H1 (cell line): ENCODE measurements around the gene DEK. TPM values are rescaled to one million over a fixed set of nuclear protein-coding genes. Genes with fewer than 3 reads are reported as not detected.

ENCODE experiments used
- CTCF ChIA-PET: fragments of 300-600 bp; sonication (Branson Sonifier 250); formaldehyde crosslinking; loops from one replicate; lab custom pipeline; 2021; ENCODE audit not compliant: partially characterized antibody; lab: Charles Lee
- POLR2A ChIA-PET: fragments of 300-600 bp; sonication (Branson Sonifier 250); formaldehyde crosslinking; loops from one replicate; lab custom pipeline; 2021; ENCODE audit warnings: inconsistent platforms; ENCODE audit not compliant: partially characterized antibody; lab: Charles Lee
- DNase-seq, 2 experiments: peaks; one replicate each; pipeline versions ENCODE4 v3.0.0 to v3.0.0-alpha.2; 2010 to 2022; ENCODE audit warnings: low spot score in 2 of 2, low read depth in 1 of 2, mixed read lengths in 1 of 2
- FAIRE-seq: peaks from 2 replicates; lab custom pipeline; 2011; peaks lifted over from hg19 to GRCh38; lab: Jason Lieb, UNC
- H2AFZ ChIP-seq: 2 replicates; pipeline ENCODE4 v1.8.1; 2012; ENCODE audit warnings: low read length, inconsistent platforms
- H2AK5ac ChIP-seq: 2 replicates; pipeline ENCODE4 v1.6.1; 2013; ENCODE audit warnings: low read depth, low read length
- H2BK120ac ChIP-seq: replicated peaks from 2 replicates; pipeline ENCODE3; 2013; ENCODE audit warnings: low read depth, low read length, inconsistent platforms
- H2BK12ac ChIP-seq: 2 replicates; pipeline ENCODE4 v1.6.1; 2013; ENCODE audit warnings: low read depth, low read length
- H2BK15ac ChIP-seq: 2 replicates; pipeline ENCODE4 v1.6.1; 2013; ENCODE audit warnings: low read length
- H2BK20ac ChIP-seq: 2 replicates; pipeline ENCODE4 v1.6.1; 2013; ENCODE audit warnings: low read length
- H2BK5ac ChIP-seq: 2 replicates; pipeline ENCODE4 v1.6.1; 2013; ENCODE audit warnings: low read depth, low read length
- H3K14ac ChIP-seq: 2 replicates; pipeline ENCODE4 v1.6.1; 2013; ENCODE audit warnings: inconsistent platforms; ENCODE audit not compliant: insufficient read length
- H3K18ac ChIP-seq: 2 replicates; pipeline ENCODE4 v1.6.1; 2013; ENCODE audit warnings: low read length; ENCODE audit errors: extremely low read depth
- H3K23ac ChIP-seq: 2 replicates; pipeline ENCODE4 v1.6.1; 2013; ENCODE audit warnings: inconsistent platforms; ENCODE audit not compliant: insufficient read length
- H3K23me2 ChIP-seq: 2 replicates; pipeline ENCODE4 v1.6.1; 2013; ENCODE audit warnings: low read depth, low read length
- H3K27ac ChIP-seq: 2 replicates; pipeline ENCODE4 v1.6.1; 2011; ENCODE audit warnings: low read depth, low read length, inconsistent platforms
- H3K27me3 ChIP-seq, 4 experiments: replicated peaks in 1 of 4; 1 replicate in 1 of 4; 2 replicates in 3 of 4; pipeline versions ENCODE4 v1.6.1 to v1.8.1; 2011 to 2013; ENCODE audit warnings: low read length in 3 of 4, mild to moderate bottlenecking in 3 of 4, inconsistent platforms in 2 of 4, mixed read lengths in 2 of 4, moderate library complexity in 1 of 4; ENCODE audit not compliant: control insufficient read depth in 3 of 4, insufficient read depth in 3 of 4; ENCODE audit errors: extremely low read depth in 1 of 4
- H3K36me3 ChIP-seq, 4 experiments: 2 replicates each; pipeline versions ENCODE4 v1.6.1 to v1.8.1; 2011 to 2013; ENCODE audit warnings: mild to moderate bottlenecking in 4 of 4, low read length in 3 of 4, moderate library complexity in 2 of 4, control low read depth in 1 of 4, inconsistent platforms in 1 of 4; ENCODE audit not compliant: insufficient read depth in 4 of 4, control insufficient read depth in 2 of 4
- H3K4ac ChIP-seq: replicated peaks from 2 replicates; pipeline ENCODE3; 2013; ENCODE audit warnings: low read length, low read depth, mixed read lengths, inconsistent platforms; ENCODE audit not compliant: insufficient read length
- H3K4me1 ChIP-seq, 4 experiments: replicated peaks in 1 of 4; 1 replicate in 1 of 4; 2 replicates in 3 of 4; pipeline versions ENCODE4 v1.6.1 to v1.8.1; 2011 to 2013; ENCODE audit warnings: low read length in 3 of 4, inconsistent platforms in 2 of 4, mixed read lengths in 1 of 4; ENCODE audit not compliant: insufficient read depth in 4 of 4, control insufficient read depth in 3 of 4
- H3K4me2 ChIP-seq, 2 experiments: 2 replicates each; pipeline versions ENCODE4 v1.6.1 to v1.8.1; 2011 to 2013; ENCODE audit warnings: low read depth in 2 of 2, low read length in 2 of 2, control low read depth in 1 of 2, inconsistent platforms in 1 of 2, mild to moderate bottlenecking in 1 of 2; ENCODE audit not compliant: insufficient read depth in 1 of 2
- H3K4me3 ChIP-seq, 4 experiments: fragments of 200-600, 300-600 bp in 1 of 4; sonication (generic), shearing (Covaris generic), sonication (Bioruptor Twin) in 1 of 4; 2 replicates each; pipeline versions ENCODE4 v1.5.1 to v1.8.1; 2011 to 2016; ENCODE audit warnings: low read length in 4 of 4, low read depth in 3 of 4, control low read depth in 2 of 4, inconsistent platforms in 2 of 4, mild to moderate bottlenecking in 2 of 4, mixed read lengths in 1 of 4, moderate library complexity in 1 of 4; ENCODE audit not compliant: insufficient read depth in 2 of 4; ENCODE audit errors: extremely low read depth in 1 of 4
- H3K56ac ChIP-seq: replicated peaks from 2 replicates; pipeline ENCODE3; 2013; ENCODE audit warnings: low read depth, mild to moderate bottlenecking, mixed read lengths, low read length, inconsistent platforms; ENCODE audit not compliant: insufficient read length
- H3K79me1 ChIP-seq: 2 replicates; pipeline ENCODE4 v1.6.1; 2013; ENCODE audit warnings: low read depth, low read length, control low read depth
- H3K79me2 ChIP-seq, 2 experiments: 2 replicates each; pipeline versions ENCODE4 v1.6.1 to v1.8.1; 2012 to 2013; ENCODE audit warnings: low read length in 2 of 2, mild to moderate bottlenecking in 2 of 2, inconsistent platforms in 1 of 2; ENCODE audit not compliant: insufficient read depth in 2 of 2, control insufficient read depth in 1 of 2
- H3K9ac ChIP-seq, 4 experiments: replicated peaks in 1 of 4; 1 replicate in 1 of 4; 2 replicates in 3 of 4; pipeline versions ENCODE4 v1.6.1 to v1.8.1; 2011 to 2013; ENCODE audit warnings: low read depth in 3 of 4, low read length in 3 of 4, control low read depth in 2 of 4, mild to moderate bottlenecking in 2 of 4, moderate library complexity in 2 of 4, inconsistent platforms in 1 of 4; ENCODE audit errors: extremely low read depth in 1 of 4
- H3K9me3 ChIP-seq, 2 experiments: 2 replicates each; pipeline versions ENCODE4 v1.6.1 to v1.8.1; 2012 to 2013; ENCODE audit warnings: mild to moderate bottlenecking in 2 of 2, moderate library complexity in 2 of 2, control low read depth in 1 of 2, inconsistent platforms in 1 of 2, low read depth in 1 of 2, low read length in 1 of 2, mixed read lengths in 1 of 2; ENCODE audit not compliant: insufficient read depth in 2 of 2
- H4K20me1 ChIP-seq, 2 experiments: replicated peaks in 1 of 2; 2 replicates each; pipeline versions ENCODE3 to v1.8.1; 2011 to 2013; ENCODE audit warnings: inconsistent platforms in 2 of 2, low read length in 2 of 2, mild to moderate bottlenecking in 1 of 2; ENCODE audit not compliant: insufficient read depth in 2 of 2, control insufficient read depth in 1 of 2
- H4K5ac ChIP-seq: 2 replicates; pipeline ENCODE4 v1.6.1; 2013; ENCODE audit warnings: low read length, low read depth, mixed read lengths, inconsistent platforms; ENCODE audit not compliant: insufficient read length
- H4K8ac ChIP-seq: 2 replicates; pipeline ENCODE4 v1.8.0; 2013; ENCODE audit warnings: mild to moderate bottlenecking, moderate library complexity, low read length, inconsistent platforms; ENCODE audit not compliant: insufficient read depth; ENCODE audit errors: extremely low read depth
- H4K91ac ChIP-seq: replicated peaks from 2 replicates; pipeline ENCODE3; 2013; ENCODE audit warnings: low read length, mixed read lengths, inconsistent platforms; ENCODE audit not compliant: insufficient read length
- ATF3 ChIP-seq: IDR thresholded peaks from 2 replicates; pipeline ENCODE4 v1.6.1; 2011; ENCODE audit warnings: low read depth, mild to moderate bottlenecking, low read length; ENCODE audit not compliant: insufficient read depth
- CBX8 ChIP-seq: fragments of 300-800, 300-1000 bp; sonication (generic); IDR thresholded peaks from 2 replicates; pipeline ENCODE4 v1.7.1; 2016; ENCODE audit warnings: low read depth, low read length, borderline replicate concordance
- EP300 ChIP-seq, 2 experiments: IDR thresholded peaks; 1 replicate in 1 of 2; 2 replicates in 1 of 2; pipeline ENCODE4 v1.6.1; 2011 to 2012; ENCODE audit warnings: low read depth in 2 of 2, low read length in 2 of 2, mild to moderate bottlenecking in 2 of 2, borderline replicate concordance in 1 of 2, inconsistent platforms in 1 of 2, moderate library complexity in 1 of 2
- EZH2 ChIP-seq: fragments of 200-600 bp; sonication (generic); IDR thresholded peaks from 2 replicates; pipeline ENCODE4 v1.7.1; 2012; ENCODE audit warnings: low read depth, mild to moderate bottlenecking, moderate library complexity, low read length, inconsistent platforms; ENCODE audit not compliant: severe bottlenecking
- NRF1 ChIP-seq: IDR thresholded peaks from 2 replicates; pipeline ENCODE4 v1.6.1; 2011; ENCODE audit warnings: mild to moderate bottlenecking, low read depth, low read length, improper control_type of control experiment
- POLR2AphosphoS5 ChIP-seq: IDR thresholded peaks from 2 replicates; pipeline ENCODE4 v1.6.1; 2011; ENCODE audit warnings: low read depth, low read length
- RFX5 ChIP-seq: IDR thresholded peaks from 2 replicates; pipeline ENCODE4 v1.6.1; 2011; ENCODE audit warnings: low read depth, low read length, improper control_type of control experiment, borderline replicate concordance
- RNF2 ChIP-seq: fragments of 200-900, 300-1000 bp; sonication (generic); IDR thresholded peaks from 2 replicates; pipeline ENCODE4 v1.7.1; 2016; ENCODE audit warnings: borderline replicate concordance, low read depth, mild to moderate bottlenecking, antibody characterized with exemption, low read length; ENCODE audit not compliant: poor library complexity, severe bottlenecking; ENCODE audit errors: missing control alignments
- TCF12 ChIP-seq: IDR thresholded peaks from 2 replicates; pipeline ENCODE4 v1.6.1; 2011; ENCODE audit warnings: low read depth, mild to moderate bottlenecking, low read length
- WGBS, 2 experiments: shearing (Covaris generic) in 1 of 2; methylation state at CpG; one replicate each; pipeline versions ENCODE4 v1.1.6 to v1.1.7; 2013 to 2015; ENCODE audit warnings: low lambda C conversion rate in 2 of 2, mixed read lengths in 2 of 2, inconsistent platforms in 1 of 2, low coverage in 1 of 2, missing lambda C conversion rate in 1 of 2; ENCODE audit not compliant: insufficient replicate concordance in 2 of 2, insufficient coverage in 1 of 2, insufficient read length in 1 of 2; ENCODE audit errors: extremely low coverage in 1 of 2, missing lambda C conversion rate in 1 of 2; 5-methylcytosine and 5-hydroxymethylcytosine counted together
- polyA plus RNA-seq, 7 experiments: library from polyadenylated mRNA; depleted of rRNA in 3 of 7; stranded (reverse) in 5 of 7; unstranded in 2 of 7; fragments of >200 nt in 5 of 7; fragments of 200-250 nt in 2 of 7; gene quantifications; 1 replicate in 5 of 7; 2 replicates in 1 of 7; 4 replicates in 1 of 7; pipeline versions ENCODE4 v1.2.1 to v1.2.3, GENCODE V29; 2011 to 2013; ENCODE audit warnings: missing spikeins in 2 of 7, mixed read lengths in 2 of 7
- total RNA-seq: library from RNA; stranded (reverse); fragmentation: NEBNext Ultra II Directional; extraction: Animal tissue kit (Norgen Biotek cat#: 25700); gene quantifications from 2 replicates; pipeline ENCODE4 v1.2.1, GENCODE V29; 2021

Gene DEK
- total and polyA plus RNA-seq, 2 of the 8 experiments (the other 6 are each of a cell fraction or from before 2014, with no cell fraction given): 40.0 to 228 TPM

GRCh38 chr6:18189196-18189595, 75.1 kb downstream of the DEK start:
- no peak overlapping the region for H4K91ac ChIP-seq

More at GRCh38 chr6:18189196-18189595, 75.1 kb downstream of the DEK start:
- FAIRE-seq: no peak
- no peak overlapping the region for H3K23ac ChIP-seq
- H2BK120ac ChIP-seq: no peak overlapping the region
- no peaks in the 10 kb centered on the region for H4K20me1 ChIP-seq
- H3K14ac ChIP-seq: no peak overlapping the region
- H2AK5ac ChIP-seq: no peak overlapping the region
- H2BK5ac ChIP-seq: no peak overlapping the region
- H3K79me1 ChIP-seq: no peaks in the 10 kb centered on the region
- no peak overlapping the region for H2BK12ac ChIP-seq
- no peak for DNase-seq
- H3K4me1 ChIP-seq: peaks cover 4 to 12% (median 10%) of the 10 kb centered on the region in 4 experiments
- H3K27ac ChIP-seq: no peak overlapping the region
- no peak overlapping the region for H4K5ac ChIP-seq
- TF ChIP-seq RFX5: no peak
- TF ChIP-seq RNF2: no peak
- TF ChIP-seq EP300 (IDR thresholded peaks at IDR 0.05; ENCODE audit: borderline replicate concordance in 1 of 2, low read depth in 2 of 2, low read length in 2 of 2): no peak
- TF ChIP-seq NRF1: no peak
- no peak for TF ChIP-seq EZH2
- no peak for TF ChIP-seq TCF12
- TF ChIP-seq CBX8: no peak
- TF ChIP-seq ATF3: no peak
- TF ChIP-seq POLR2AphosphoS5: no peak
- TF ChIP-seq, all 59 proteins: peak for 0
- H3K56ac ChIP-seq: no peak overlapping the region
- no peak overlapping the region for H3K18ac ChIP-seq
- no peak overlapping the region for H3K4me2 ChIP-seq
- no peaks in the 10 kb centered on the region for H3K23me2 ChIP-seq
- H3K4me3 ChIP-seq: no peak overlapping the region
- no peak overlapping the region for H2AFZ ChIP-seq
- H3K9me3 ChIP-seq: no peaks in the 10 kb centered on the region
- H3K36me3 ChIP-seq: peaks cover 0 to 5% (median 0%) of the 10 kb centered on the region in 4 experiments; a peak in 1 of 8 replicates
- CTCF ChIA-PET: no interaction called here
- no peak overlapping the region for H2BK20ac ChIP-seq
- H3K27me3 ChIP-seq: no peaks in the 10 kb centered on the region
- no peak overlapping the region for H2BK15ac ChIP-seq
- H3K9ac ChIP-seq: no peak overlapping the region
- no peak overlapping the region for H4K8ac ChIP-seq
- no peak overlapping the region for H3K4ac ChIP-seq
- 100% methylated on average over 2 of the region's 2 CpGs; no CpG with 5 or more reads in 1 of the 2 experiments for WGBS, 2 experiments
- POLR2A ChIA-PET: no interaction called here
- H3K79me2 ChIP-seq: no peaks in the 10 kb centered on the region
